Upper lobe of left lung (tissue), 6 donors: ENCODE results near the gene TTYH3. TPM values are rescaled to one million over a fixed set of nuclear protein-coding genes. Genes with fewer than 3 reads are reported as not detected.

Source experiments
- ATAC-seq, 2 donors: fragments of 200-7000 bp; cut with Tn5 transposase; one replicate each; pipeline ENCODE4 v1.9.1; 2022; ENCODE audit warnings: mild to moderate bottlenecking in 2 of 2, moderate library complexity in 2 of 2; ENCODE audit not compliant: low FRiP score in 2 of 2
- DNase-seq, 2 donors: peaks; one replicate each; pipeline ENCODE4 v3.0.0-alpha.2; 2019 to 2020
- H3K27ac ChIP-seq, 4 donors: fragments of 200-600 bp; sonication (generic); one replicate each; pipeline ENCODE4 v1.5.1; 2016 to 2019
- H3K27me3 ChIP-seq, 4 donors: fragments of 200-600 bp; sonication (generic); one replicate each; pipeline ENCODE4 v1.5.1; 2017 to 2019
- H3K36me3 ChIP-seq, 4 donors: fragments of 200-600 bp; sonication (generic); one replicate each; pipeline ENCODE4 v1.5.1; 2016 to 2019
- H3K4me1 ChIP-seq, 4 donors: fragments of 200-600 bp; sonication (generic); one replicate each; pipeline ENCODE4 v1.5.1; 2018 to 2019
- H3K4me3 ChIP-seq, 4 donors: fragments of 200-600 bp; sonication (generic); one replicate each; pipeline ENCODE4 v1.5.1; 2017 to 2019; ENCODE audit warnings: mild to moderate bottlenecking in 2 of 4, moderate library complexity in 1 of 4
- H3K9me3 ChIP-seq, 4 donors: fragments of 200-600 bp; sonication (generic); one replicate each; pipeline ENCODE4 v1.5.1; 2018 to 2019
- EP300 ChIP-seq, 4 donors: sonication (generic); formaldehyde crosslinking; IDR thresholded peaks; one replicate each; pipeline ENCODE4 v1.5.1; 2017; ENCODE audit warnings: antibody characterized with exemption in 4 of 4, control low read depth in 2 of 4
- POLR2A ChIP-seq, 4 donors: fragments of 450-650 bp; IDR thresholded peaks; one replicate each; pipeline ENCODE4 v1.5.1; 2016 to 2017; ENCODE audit warnings: antibody characterized with exemption in 4 of 4, mild to moderate bottlenecking in 2 of 4
- POLR2AphosphoS5 ChIP-seq, 2 donors: sonication (generic); formaldehyde crosslinking; IDR thresholded peaks; one replicate each; pipeline ENCODE4 v1.5.1; 2017; ENCODE audit warnings: antibody characterized with exemption in 2 of 2
- WGBS, 2 donors: methylation state at CpG; one replicate each; pipeline ENCODE4 v1.1.5; 2017 to 2018; 5-methylcytosine and 5-hydroxymethylcytosine counted together
- total RNA-seq, 6 donors: library from RNA; depleted of rRNA in 4 of 6; stranded (reverse); fragments of >200 nt in 4 of 6; gene quantifications; one replicate each; pipeline versions ENCODE4 v1.1.0 to v1.2.1, GENCODE V29; 2016 to 2021
- TF ChIP-seq, protein P1 (sequence below), 6 experiments: fragments of 450-650 bp in 4 of 6; fragments of 200-600 bp in 2 of 6; sonication (generic) in 2 of 6; IDR thresholded peaks; one replicate each; pipeline ENCODE4 v1.5.1; 2016 to 2019; ENCODE audit warnings: antibody characterized with exemption in 6 of 6
- donor health status: DM: no; HTN: no; CAD: no; lungs with moderate emphysema.
- donor health status: DM: no; HTN: yes; CAD: no; lungs with severe emphysema.

Gene TTYH3
- total RNA-seq, 6 donors from 2014 or later: 16.5 to 69.6 (median 58.1) TPM

GRCh38 chr7:2602406-2603043, 29.3 kb upstream of the TTYH3 start:
- no peak overlapping the region for H3K27ac ChIP-seq
- H3K36me3 ChIP-seq: peaks cover 0 to 51% (median 37%) of the 10 kb centered on the region in 4 donors
- TF ChIP-seq EP300 (IDR thresholded peaks at IDR 0.05) (no peak), POLR2A (IDR thresholded peaks at IDR 0.05) (no peak), POLR2AphosphoS5 (IDR thresholded peaks at IDR 0.05) (no peak)
- TF ChIP-seq, protein P1, sequence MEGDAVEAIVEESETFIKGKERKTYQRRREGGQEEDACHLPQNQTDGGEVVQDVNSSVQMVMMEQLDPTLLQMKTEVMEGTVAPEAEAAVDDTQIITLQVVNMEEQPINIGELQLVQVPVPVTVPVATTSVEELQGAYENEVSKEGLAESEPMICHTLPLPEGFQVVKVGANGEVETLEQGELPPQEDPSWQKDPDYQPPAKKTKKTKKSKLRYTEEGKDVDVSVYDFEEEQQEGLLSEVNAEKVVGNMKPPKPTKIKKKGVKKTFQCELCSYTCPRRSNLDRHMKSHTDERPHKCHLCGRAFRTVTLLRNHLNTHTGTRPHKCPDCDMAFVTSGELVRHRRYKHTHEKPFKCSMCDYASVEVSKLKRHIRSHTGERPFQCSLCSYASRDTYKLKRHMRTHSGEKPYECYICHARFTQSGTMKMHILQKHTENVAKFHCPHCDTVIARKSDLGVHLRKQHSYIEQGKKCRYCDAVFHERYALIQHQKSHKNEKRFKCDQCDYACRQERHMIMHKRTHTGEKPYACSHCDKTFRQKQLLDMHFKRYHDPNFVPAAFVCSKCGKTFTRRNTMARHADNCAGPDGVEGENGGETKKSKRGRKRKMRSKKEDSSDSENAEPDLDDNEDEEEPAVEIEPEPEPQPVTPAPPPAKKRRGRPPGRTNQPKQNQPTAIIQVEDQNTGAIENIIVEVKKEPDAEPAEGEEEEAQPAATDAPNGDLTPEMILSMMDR (IDR thresholded peaks at IDR 0.05): no peak
- H3K9me3 ChIP-seq: no peaks in the 10 kb centered on the region
- no peaks in the 10 kb centered on the region for H3K27me3 ChIP-seq
- ATAC-seq (peak in 1 of 2 donors; percentile 17), DNase-seq (no peak)
- H3K4me1 ChIP-seq: peaks cover 12 to 31% (median 18%) of the 10 kb centered on the region in 4 donors
- WGBS, 2 donors: 80 to 88% methylated on average over 7 to 19 of the region's 19 CpGs
- no peak overlapping the region for H3K4me3 ChIP-seq

GRCh38 chr7:2603044-2603965, 28.5 kb upstream of the TTYH3 start:
- no peak for DNase-seq
- peaks cover 20 to 39% (median 26%) of the 10 kb centered on the region in 4 donors for H3K4me1 ChIP-seq
- no peak overlapping the region for H3K27ac ChIP-seq
- no peak for ATAC-seq
- no peak for TF ChIP-seq POLR2A (IDR thresholded peaks at IDR 0.05)
- H3K9me3 ChIP-seq: no peaks in the 10 kb centered on the region
- WGBS, 2 donors: 93 to 96% methylated on average over 33 to 34 of the region's 35 CpGs
- peaks cover 0 to 45% (median 31%) of the 10 kb centered on the region in 4 donors for H3K36me3 ChIP-seq
- no peak overlapping the region for H3K4me3 ChIP-seq
- no peaks in the 10 kb centered on the region for H3K27me3 ChIP-seq

GRCh38 chr7:2604608-2605174, 27.1 kb upstream of the TTYH3 start:
- DNase-seq (peak in 1 of 2 donors; percentile 74), ATAC-seq (no peak)
- WGBS, 2 donors: 94 to 96% methylated on average over 28 to 29 of the region's 29 CpGs
- Histone ChIP-seq H3K4me3 (no peak overlapping the region), H3K4me1 (peaks cover 23 to 50% (median 30%) of the 10 kb centered on the region in 4 donors), H3K36me3 (peaks cover 0 to 32% (median 21%) of the 10 kb centered on the region in 4 donors), H3K9me3 (no peaks in the 10 kb centered on the region), H3K27ac (no peak overlapping the region), H3K27me3 (no peaks in the 10 kb centered on the region)
- no peak for TF ChIP-seq POLR2AphosphoS5 (IDR thresholded peaks at IDR 0.05)
- TF ChIP-seq EP300 (IDR thresholded peaks at IDR 0.05): no peak
- TF ChIP-seq, protein P1 (IDR thresholded peaks at IDR 0.05): no peak
- no peak for TF ChIP-seq POLR2A (IDR thresholded peaks at IDR 0.05)

- TF ChIP-seq, protein P1 (IDR thresholded peaks at IDR 0.05): peak in 1 of 6 experiments; percentile 14
- no peak for TF ChIP-seq POLR2A (IDR thresholded peaks at IDR 0.05)
- H3K4me3 ChIP-seq: no peak overlapping the region
- peaks cover 0 to 26% (median 14%) of the 10 kb centered on the region in 4 donors for H3K36me3 ChIP-seq
- peaks cover 23 to 50% (median 30%) of the 10 kb centered on the region in 4 donors for H3K4me1 ChIP-seq
- H3K27me3 ChIP-seq: no peaks in the 10 kb centered on the region
- ATAC-seq: no peak
- no peak for DNase-seq
- 76 to 87% methylated on average over 19 to 38 of the region's 38 CpGs for WGBS, 2 donors
- no peaks in the 10 kb centered on the region for H3K9me3 ChIP-seq
- H3K27ac ChIP-seq: peak overlapping the region in 3 of 4 donors; percentile 80 to 90 (median 81)
These were observed 25.9 kb upstream of the TTYH3 start for GRCh38 chr7:2605608-2606538.
